DOHH2 (cell line): ENCODE measurements around the gene GXYLT2.

Experiments
- CTCF ChIP-seq: fragments of 200-600 bp; sonication (generic); IDR thresholded peaks from one replicate; pipeline ENCODE4 v1.5.1; 2014; ENCODE audit warnings: antibody characterized with exemption, mild to moderate bottlenecking, low read depth, low read length; ENCODE audit not compliant: poor library complexity, severe bottlenecking
- EZH2phosphoT487 ChIP-seq: fragments of 200-600 bp; sonication (generic); IDR thresholded peaks from 2 replicates; pipeline ENCODE4 v1.6.1; 2017; ENCODE audit warnings: borderline replicate concordance, mild to moderate bottlenecking, antibody characterized with exemption, low read length, moderate library complexity, mixed read lengths

- TF ChIP-seq CTCF (no peak), EZH2phosphoT487 (no peak)
Observed at GRCh38 chr3:72950372-72950771, 62.5 kb downstream of the GXYLT2 start.
